Measurements from ENCODE around the gene CDH4.

DNA sequence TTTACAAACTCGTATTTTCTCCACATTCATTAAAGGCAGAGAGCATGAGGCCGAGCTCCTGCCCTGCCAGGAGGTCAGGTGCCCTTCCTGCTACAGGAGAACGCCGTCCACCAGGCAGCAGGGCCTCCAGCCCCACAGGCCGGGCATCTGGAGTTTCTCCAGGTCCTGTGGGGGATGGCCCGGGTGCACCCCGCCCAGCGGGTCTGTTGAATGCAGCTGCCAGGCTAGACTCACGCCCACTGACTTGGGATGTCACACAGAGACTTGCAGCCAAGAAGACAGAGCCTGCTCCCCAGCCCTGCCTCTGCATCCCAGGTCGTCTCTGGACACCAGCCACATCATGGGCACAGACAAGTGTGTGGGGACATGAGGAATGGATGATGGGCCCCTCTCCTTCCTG lies 376.4 kb downstream of the CDH4 start:
- TF ChIP-seq EZH2 (IDR thresholded peaks at IDR 0.05; ENCODE audit: low read depth) = no peak
- TF ChIP-seq, protein P1, sequence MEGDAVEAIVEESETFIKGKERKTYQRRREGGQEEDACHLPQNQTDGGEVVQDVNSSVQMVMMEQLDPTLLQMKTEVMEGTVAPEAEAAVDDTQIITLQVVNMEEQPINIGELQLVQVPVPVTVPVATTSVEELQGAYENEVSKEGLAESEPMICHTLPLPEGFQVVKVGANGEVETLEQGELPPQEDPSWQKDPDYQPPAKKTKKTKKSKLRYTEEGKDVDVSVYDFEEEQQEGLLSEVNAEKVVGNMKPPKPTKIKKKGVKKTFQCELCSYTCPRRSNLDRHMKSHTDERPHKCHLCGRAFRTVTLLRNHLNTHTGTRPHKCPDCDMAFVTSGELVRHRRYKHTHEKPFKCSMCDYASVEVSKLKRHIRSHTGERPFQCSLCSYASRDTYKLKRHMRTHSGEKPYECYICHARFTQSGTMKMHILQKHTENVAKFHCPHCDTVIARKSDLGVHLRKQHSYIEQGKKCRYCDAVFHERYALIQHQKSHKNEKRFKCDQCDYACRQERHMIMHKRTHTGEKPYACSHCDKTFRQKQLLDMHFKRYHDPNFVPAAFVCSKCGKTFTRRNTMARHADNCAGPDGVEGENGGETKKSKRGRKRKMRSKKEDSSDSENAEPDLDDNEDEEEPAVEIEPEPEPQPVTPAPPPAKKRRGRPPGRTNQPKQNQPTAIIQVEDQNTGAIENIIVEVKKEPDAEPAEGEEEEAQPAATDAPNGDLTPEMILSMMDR (conservative IDR thresholded peaks at IDR 0.05) = no peak
